ENCODE measurements around the gene RCAN3.

- TF ChIP-seq CTCF (IDR thresholded peaks at IDR 0.05; ENCODE audit: low read length) (no peak), EZH2 (optimal IDR thresholded peaks at IDR 0.05; ENCODE audit: low read depth, low read length) (no peak)
Measured at GRCh38 chr1:24500448-24501048, 2.1 kb upstream of the RCAN3 start.

All from MM.1S (cell line).